Ecto neural progenitor cell (in vitro differentiated cells): Measurements from ENCODE around the gene NKTR.
"Not testable (repeated sequence)": the region's sequence is repeated elsewhere in the genome, so short reads cannot be mapped to it uniquely, and the experiment has no call there.

Source experiments
- DNase-seq: peaks from one replicate; pipeline ENCODE4 v3.0.0-alpha.2; 2018; ENCODE audit warnings: low spot score

Gene NKTR

DNA sequence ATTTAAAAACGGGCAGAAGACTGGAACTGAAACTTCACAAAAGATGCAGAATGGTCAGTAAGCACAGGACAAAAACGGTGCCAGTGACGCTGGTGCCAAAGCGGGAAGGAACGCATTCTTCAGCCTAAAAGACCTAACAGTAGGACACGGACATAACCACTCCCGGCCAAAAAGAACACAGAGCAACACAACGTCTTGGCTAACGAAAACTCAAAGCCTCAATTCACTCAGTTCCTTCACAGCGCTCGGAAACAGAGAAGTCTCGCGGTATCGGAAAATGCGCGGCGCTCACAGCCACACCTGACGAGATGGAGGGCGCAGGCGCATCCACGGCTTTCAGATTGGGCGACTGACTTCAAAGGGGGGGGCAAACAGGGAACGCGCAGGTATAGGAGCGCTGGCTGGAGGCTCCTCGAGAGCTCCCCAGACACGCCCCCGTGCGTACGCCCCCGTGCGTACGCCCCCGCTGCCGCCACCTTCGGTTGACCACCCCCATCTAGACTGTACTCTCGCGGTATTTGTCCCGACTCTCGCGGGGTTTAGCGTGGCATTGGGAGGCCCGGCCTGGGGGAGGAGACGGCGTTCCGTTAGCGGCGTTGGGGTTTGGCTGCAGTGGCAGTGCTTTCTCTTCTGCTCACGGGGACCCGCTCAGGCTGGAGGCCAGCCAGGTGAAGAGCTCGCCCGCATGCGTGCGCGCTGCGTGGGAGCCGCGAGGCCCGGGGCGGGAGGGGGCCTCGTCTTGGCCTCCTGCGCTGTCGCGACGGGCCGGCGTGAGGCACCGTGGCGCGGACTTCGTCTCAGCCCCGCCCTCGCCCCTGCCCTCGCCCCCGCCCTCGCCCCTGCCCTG lies at the start of gene NKTR:
TSS of gene NKTR (plus strand) at position 576 of the 847 bp plus-strand sequence. CDS start 321 bp downstream, outside the sequence.
- DNase-seq = peak; percentile 99

DNA sequence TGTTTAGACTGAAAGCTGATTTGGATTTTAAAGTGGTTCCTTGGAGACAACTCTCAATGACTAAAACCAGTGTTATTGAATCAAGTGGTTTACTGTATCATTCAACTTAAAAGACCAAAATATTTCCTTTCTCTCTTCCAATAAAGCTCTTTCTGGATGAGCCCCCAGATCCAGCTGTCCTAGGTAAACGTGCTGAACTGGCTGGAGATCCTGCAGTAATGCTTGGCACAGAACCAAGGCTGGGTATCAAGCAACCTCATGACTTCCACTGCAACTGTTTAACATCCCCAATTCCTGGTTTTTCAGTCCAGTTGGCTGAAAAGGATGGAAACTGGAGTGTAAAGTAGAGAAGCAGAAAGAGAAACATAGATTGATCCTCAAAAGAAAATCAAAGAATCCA lies 47.7 kb upstream of the NKTR start:
- DNase-seq = no peak

DNA sequence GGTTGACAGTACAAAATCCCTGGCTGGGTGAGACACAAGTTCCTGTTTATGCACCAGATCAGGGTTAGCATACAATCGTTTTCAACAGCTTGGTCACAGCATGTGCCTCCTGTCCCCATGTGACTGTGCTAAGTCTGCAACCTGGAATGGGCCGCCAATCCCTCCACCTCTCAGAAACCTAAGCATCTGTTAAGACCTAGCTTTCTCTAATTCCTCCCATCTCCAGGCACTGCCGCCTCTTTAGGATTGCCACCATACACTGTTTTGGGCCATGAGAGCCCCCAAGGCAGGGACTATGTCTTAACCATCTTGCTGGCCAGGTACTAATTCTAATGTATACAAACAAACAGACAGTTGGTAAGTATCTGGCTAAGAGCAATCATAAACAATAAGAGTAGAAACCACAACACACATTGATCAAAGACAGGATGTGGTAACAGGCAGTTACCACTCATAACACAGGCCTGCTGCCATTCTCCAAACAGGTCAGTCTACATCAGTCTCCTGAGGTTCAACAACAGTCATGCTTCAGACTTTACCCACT lies 44.3 kb upstream of the NKTR start:
- DNase-seq = no peak

DNA sequence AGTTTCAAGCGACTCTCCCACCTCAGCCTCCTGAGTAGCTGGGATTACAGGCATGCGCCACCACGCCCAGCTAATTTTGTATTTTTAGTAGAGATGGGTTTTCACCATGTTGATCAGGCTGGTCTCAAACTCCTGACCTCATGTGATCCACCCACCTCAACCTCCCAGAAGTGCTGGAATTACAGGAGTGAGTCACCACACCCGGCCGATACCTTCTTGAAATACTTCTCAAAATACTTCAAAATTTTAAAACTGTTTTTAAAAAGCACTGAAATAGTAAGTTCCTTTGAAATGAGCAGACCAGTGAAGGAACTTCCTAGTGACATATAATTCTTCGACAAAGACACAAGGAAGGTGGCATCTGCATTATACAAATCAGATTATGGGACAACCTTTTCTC lies 43.7 kb upstream of the NKTR start:
- not testable (repeated sequence) for DNase-seq

DNA sequence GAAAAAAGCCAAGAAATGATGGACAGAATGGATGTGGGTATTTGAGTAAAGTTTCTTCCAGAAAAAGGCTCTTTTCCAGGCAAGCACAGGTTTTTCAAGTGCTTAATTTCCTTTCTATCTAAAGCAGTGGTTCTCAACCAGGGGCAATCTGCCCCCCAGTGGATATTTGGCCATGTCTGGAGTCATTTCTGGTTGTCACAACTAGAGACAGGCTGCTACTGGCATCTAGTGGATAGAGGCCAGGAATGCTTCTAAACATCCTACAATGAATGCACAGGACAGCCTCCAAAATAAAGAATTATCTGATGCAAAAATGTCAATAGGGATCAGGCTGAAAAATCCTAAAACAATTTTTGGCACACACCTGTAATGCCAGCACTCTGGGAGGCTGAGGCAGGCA lies 42.6 kb upstream of the NKTR start:
- DNase-seq = no peak

DNA sequence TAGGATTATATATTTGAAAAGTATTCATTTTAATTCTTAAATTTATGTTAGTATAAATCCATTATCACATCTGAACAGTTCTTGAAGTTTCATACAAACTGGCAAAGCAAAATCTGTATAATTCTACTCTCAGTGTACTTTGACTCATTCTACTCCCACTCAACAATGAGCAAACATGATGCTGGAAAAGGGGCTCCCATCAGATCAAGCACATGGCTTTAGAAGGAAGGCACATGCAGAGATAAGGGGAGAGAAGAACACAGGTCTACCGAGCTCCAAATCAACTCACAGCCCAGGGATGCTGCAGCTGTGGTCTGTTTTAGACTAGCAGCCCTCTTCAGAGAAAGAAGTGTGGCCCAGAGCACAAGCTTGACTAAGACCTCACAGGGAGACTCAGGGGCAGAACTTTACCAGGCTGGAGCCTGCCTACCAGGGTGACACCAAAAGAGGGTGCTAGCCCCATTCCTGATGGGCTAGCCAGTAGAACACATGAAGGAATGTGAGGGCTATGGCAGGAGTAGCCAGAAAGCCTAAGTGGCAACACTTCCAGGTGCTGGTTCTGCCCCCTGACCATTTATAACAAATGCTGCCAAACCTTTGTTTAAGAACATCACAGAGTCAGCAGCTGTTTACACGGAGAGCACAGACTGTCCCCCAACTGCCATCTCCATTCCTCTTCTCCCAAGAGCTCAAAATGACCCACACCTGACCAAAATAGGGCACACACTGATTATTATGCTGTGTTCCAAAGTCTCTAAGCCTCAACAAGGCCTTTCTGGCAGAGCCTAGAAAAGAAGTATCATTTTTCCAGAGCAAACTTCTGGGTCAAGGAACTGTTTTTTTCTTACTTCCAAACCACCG lies 38.2 kb upstream of the NKTR start:
- no peak for DNase-seq

DNA sequence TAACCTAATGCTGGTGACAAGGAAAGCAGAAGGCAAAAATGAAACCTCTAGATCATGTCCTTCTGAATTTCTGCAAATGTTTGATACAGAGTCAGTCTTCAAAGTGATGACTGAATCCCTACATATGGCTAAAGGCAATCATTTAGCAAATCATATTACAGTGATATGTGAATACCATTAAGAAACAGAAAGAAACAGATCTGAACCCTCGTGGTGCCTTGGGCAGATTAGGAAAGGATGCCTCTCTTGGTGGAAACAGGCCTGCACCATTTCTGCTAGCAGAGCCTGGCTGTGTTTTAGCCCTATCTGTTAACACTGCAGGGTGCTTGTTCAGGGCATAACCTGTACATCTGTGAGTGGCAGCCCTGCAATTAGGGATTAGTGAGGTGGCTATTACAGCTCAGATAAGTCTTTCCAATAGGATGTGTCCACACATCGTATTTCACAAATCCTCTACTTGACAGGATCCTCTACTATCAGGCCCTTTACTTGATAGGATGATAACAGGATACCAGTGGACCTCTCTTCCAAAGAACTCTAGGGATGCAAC lies 30.8 kb upstream of the NKTR start:
- no peak for DNase-seq

DNA sequence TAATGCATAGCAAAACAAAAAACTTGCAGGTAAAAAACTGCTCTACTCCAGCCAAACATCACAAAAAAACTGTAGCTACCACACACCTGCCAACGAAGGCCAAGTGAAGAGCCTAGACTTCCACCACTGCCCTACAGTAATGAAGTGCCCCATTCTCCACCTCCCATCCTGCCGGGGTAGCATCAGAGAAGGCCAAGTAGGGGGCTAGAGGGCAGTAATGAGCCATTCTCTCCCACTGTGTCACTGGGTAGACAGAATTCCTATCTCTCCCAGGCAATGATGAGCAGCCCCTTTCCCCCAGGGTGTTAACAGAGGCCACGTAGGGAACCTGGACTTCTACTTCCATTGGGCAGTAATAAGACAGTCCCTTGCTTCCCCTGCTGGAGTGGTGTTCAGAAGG lies 28.2 kb upstream of the NKTR start:
- DNase-seq = peak; percentile 65

DNA sequence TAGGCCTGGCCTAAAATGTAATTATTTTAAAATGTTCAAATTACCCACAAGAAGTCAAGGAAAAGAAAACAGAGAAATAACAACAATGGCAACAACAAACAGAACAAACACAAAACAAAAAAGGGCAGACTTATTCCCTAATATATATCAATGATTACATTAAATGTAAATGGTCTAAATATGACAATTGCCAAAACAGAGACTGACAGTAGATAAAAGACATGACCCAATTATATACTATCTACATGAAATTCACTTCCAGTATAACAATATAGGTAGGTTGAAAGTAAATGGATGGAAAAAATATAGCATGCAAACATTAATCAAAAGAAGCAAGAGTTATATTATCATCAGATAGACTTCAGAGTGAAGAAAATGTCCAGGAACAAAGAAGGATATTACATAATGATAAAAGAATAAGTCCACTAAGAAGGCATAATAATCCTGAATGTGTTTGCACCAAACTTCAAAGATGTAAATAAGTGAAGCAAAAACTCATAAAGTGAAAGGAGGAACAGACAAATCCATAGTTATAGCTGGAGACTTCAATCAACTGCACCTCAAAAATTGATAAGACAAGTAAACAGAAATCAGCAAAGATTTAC lies 25.2 kb upstream of the NKTR start:
- DNase-seq = no peak

DNA sequence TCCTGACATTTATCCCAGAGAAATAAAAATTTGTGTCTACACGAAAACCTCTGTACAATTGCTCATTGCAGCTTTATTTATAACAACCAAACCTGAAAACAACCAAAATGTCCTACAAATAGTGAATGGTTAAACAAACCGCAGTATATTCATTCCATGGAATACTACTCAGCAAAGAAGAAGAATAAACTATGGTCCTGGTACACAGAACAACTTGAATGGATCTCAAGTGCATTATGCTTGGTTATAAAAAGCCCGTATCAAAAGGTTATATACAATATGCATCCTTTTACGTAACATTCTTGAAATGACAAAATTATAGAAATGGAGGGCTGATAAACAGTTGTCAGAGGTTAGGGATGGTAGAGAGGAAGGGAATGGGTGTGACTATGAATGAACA lies 22.4 kb upstream of the NKTR start:
- no peak for DNase-seq

DNA sequence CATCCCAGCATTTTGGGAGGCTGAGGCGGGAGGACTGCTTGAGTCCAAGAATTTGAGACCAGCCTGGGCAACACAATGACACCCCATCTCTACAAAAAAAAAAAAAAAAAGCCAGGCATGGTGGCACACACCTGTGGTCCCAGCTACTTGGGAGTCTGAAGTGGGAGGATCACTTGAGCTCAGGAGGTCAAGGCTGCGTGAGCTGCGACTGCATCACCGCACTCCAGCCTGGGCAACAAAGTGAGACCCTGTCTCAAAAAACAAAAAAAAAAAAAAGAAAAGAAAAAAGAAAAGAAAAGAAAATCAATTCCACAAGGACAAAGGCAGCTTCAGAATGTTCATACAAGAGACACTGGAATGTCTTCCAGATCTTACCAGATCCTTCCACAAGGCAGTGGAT lies 21.1 kb upstream of the NKTR start:
- DNase-seq = not testable (repeated sequence)

DNA sequence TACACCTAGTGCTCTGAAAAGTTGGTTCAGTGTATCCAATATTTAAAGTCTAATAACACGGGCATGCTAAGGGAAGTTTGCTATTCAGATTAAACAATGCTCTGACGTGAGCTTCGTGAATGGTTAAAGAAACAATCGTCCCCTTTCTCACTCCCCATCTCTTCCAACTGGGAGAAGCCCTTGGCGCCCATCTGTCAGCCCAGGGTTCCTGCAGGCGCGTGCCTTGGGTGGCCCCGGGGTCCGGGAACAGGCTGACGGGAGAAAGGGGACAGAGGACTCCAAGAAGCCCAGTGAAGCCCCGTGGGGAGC lies 19.1 kb upstream of the NKTR start:
- no peak for DNase-seq

DNA sequence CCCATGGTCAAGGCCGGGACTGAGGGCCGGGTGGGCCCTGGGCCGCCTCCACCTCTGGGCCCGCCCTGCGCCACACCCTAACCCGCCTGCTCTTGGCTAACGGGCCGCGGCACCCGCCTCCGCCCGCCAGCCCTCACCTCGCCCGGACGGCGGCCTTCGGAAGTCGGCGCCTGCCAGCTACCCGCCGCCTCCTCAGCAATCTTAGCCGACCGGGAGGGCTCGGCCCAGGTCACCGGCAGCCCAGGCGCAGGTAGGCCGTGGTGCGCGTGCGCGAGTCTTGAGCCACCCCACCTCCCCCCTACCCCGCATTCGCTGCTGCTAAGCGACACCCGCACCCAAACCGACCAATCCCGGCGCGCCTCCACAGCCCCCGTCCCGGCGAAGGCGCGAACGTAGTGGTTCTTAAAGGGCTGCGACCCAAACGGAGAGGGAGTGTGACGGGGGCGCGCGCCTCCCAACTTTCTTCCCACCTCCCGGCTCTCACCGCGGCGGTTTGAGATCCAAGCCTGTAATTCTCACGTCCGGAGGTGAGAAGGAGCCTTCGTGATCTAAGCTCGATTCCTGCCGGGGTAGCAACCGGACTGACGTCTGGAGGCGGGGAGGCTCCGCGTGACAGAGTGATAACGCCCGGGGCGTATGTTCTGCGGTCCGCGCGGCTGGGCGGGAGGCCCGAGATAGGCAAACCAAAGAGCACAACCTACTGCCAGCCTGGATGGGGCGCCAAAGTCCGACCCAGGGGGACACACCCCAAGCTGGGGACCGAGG lies 18.6 kb upstream of the NKTR start, which contains the start of gene SEC22C:
TSS of gene SEC22C (minus strand) at position 259 of the 765 bp plus-strand sequence. CDS start 12,921 bp downstream, outside the sequence.
- peak; percentile 98 for DNase-seq

DNA sequence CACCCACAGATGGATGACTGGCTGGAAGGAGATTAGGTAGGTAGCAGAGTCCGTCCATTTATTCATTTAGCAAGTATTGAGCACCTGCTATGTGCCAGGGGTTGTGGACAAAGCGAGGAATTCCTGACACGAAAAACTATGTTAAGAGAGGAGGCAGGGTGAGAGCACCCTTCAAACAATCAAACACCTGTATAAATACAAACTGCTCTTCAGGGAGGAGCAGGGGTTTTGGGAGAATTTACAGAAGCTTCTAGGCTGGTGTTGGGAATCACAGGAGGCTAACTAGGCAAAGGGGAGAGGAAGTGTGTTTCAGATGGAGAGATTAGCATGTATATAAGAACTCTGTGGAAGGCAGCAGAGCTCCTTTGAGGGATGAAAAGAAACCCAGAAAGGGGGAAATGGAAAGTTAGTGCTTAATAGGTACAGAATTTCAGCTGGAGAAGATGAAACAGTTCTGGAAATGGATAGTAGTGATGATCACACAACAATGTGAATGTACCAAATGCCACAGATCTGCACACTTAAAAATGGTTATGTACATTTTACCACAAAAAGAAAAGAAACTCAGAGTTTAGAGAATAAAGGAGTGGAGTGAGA lies 17.9 kb upstream of the NKTR start:
- DNase-seq = no peak

DNA sequence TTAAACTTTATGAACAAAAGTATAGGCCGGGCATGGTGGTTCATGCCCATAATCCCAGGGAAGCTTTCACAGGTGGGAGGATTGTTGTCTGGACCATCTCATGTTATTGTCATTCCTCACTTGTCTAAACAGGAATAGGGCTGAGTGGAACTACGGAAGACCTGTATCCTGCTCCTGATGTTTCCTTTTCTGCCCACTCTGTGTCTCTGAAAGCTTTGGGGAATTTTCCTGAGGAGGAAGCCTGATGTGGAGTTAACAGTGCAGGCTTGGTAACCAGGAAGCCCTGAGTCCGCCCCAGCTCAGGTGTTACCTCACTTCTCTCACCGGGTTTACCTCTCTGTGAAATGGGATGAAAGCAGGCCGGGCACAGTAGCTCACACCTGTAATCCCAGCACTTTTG lies 11.9 kb upstream of the NKTR start:
- DNase-seq = no peak

DNA sequence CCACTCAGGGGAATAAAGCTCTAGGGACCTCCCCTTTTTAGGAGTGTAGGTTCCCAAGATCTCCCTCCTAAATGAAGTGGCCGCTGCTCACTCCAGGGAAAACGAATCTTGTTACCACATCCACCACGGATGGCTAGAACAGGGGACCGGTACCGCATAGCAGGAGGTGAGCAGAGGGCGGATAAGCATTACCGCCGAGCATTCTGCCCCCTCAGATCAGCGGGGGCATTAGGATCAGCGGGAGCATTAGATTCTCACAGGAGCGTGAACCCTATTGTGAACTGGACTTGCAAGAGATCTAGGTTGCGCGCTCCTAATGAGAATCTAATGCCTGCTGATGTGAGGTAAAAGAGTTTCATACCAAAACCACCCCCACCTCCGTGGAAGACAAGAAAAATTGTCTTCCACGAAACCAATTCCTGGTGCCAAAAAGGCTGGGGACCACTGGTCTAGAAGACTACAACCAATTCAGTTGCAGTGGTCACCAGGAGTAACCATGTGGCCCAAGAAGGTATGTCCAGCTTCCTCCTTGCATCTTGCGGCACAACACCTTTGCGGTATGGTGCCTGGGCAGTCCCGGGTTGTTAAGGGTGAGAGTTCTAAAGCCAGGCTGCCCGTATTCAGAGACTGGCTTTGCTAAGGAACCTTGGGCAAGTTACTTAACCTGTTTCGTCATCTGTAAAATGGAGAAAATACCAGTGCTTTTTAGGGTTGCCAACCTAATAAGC lies 10.9 kb upstream of the NKTR start:
- DNase-seq = no peak

DNA sequence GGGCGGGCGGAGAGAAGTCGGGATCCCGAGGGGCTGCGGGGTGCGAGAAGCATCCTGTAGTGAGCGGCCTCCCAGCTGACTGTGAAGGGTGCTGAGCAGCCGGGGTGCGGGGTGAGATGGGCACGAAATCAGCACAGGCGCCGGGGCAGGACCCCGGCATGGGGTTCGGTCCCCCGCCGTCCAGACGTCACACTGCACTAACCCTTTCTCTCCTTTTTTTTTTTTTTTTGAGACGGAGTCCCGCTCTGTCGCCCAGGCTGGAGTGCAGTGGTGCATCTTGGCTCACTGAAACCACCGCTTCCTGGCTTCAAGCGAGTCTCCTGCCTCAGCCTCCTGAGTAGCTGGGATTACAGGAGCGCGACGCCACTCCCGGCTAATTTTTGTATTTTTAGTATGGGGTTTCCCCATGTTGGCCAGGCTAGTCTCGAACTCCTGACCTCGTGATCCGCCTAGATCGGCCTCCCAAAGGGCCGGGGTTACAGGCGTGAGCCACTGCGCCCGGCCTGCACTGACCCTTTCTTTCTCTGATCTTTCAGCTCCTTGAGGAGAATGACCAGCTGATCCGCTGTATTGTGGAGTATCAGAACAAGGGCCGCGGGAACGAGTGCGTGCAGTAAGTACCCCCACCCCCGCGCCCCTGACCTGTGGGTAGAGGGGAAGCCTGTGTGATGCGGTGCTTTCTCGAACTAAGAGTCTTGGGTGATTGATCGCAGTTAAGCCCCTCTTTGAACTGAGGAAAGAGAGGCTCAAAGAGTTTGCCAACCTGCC lies 9.3 kb upstream of the NKTR start:
- peak; percentile 62 for DNase-seq

DNA sequence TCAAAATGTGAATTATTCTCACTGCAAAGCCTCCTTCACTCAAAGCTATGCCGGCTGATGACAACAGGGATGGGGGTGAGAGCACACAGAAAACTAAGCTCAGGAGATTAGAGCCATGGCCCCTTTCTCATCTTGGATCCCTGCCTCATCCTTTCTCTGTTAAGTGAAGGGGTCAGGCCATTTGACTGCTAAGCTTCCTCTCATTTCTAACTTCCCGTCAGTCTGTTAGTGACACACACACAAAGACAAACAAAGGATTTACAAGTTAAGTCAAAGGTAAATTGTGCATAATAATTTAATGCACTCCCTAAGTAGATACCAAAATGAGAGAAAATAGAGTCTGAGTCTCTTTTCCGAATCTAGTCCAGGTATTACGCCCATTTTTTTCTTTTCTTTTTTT lies 8.7 kb upstream of the NKTR start:
- DNase-seq = peak; percentile 47

DNA sequence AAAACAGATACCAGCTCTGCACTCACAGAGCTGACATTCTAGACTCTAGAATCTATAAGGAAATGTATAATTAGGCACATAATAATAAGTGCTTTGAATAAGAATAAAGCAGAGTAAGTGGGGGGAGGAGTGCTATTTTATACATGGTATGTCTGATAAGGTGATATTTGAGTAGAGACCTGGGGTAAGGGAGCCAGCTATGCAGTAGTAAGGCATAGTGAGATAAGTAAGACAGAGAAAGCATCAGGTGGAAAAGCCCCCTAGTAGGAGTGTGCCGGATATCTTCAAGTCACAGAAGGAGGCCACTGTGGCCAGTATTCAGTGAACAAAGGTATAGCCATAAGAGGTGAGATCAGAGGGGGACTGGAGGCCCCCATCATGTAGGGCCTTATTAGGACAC lies 6.9 kb upstream of the NKTR start:
- DNase-seq = no peak

DNA sequence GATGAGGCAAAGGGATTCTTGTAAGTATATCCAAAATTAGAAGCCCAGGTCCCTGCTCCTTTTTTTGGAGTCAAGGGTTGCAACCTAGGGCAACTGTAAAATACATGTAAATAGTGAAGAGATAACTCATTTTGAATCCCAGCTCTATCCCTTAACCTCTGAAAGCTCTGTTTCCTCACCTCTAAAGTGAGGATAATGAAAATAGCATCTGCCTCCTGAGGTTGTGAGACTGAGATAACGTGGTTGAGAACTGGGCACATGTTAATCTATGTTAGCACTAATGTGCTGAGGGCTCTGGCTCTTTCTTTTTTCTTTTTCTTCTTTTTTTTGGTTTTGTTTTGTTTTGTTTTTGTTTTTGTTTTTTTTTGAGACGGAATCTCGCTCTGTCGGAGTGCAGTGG lies 4.8 kb upstream of the NKTR start:
- DNase-seq = no peak
